HG02870 (cell line): Measurements from ENCODE around the gene FNDC3B.

Experiments used
- ATAC-seq: cut with Tn5 transposase; IDR thresholded peaks from one replicate; pipeline ENCODE4 v1.9.1; 2021; ENCODE audit warnings: mild to moderate bottlenecking, moderate library complexity; ENCODE audit not compliant: unreplicated experiment

FNDC3B gene

GRCh38 chr3:172375206-172375850 lies 335.9 kb downstream of the FNDC3B start:
- ATAC-seq: no peak

- ATAC-seq: no peak
Observed at GRCh38 chr3:172376402-172376801, 337.0 kb downstream of the FNDC3B start.

GRCh38 chr3:172376881-172377280 lies 337.5 kb downstream of the FNDC3B start:
- ATAC-seq: no peak

- ATAC-seq: no peak
Observed at GRCh38 chr3:172378439-172378838, 339.1 kb downstream of the FNDC3B start.

GRCh38 chr3:172379372-172379771 lies 340.0 kb downstream of the FNDC3B start:
- no peak for ATAC-seq

GRCh38 chr3:172380632-172381031 lies 341.3 kb downstream of the FNDC3B start:
- ATAC-seq: no peak

- ATAC-seq: no peak
Observed at GRCh38 chr3:172383306-172383796, 344.0 kb downstream of the FNDC3B start.

- ATAC-seq: no peak
Observed at GRCh38 chr3:172384836-172385235, 345.5 kb downstream of the FNDC3B start.

GRCh38 chr3:172387728-172388127 lies 348.4 kb downstream of the FNDC3B start:
- ATAC-seq: no peak

- no peak for ATAC-seq
Observed at GRCh38 chr3:172388412-172389078, 349.2 kb downstream of the FNDC3B start.

GRCh38 chr3:172390792-172391191 lies 351.4 kb downstream of the FNDC3B start:
- no peak for ATAC-seq

GRCh38 chr3:172391592-172392302 lies 352.4 kb downstream of the FNDC3B start:
- ATAC-seq: no peak

- no peak for ATAC-seq
Observed at GRCh38 chr3:172394692-172395091, 355.3 kb downstream of the FNDC3B start.

- no peak for ATAC-seq
Observed at GRCh38 chr3:172396400-172396799, 357.0 kb downstream of the FNDC3B start.

- ATAC-seq: no peak
Observed at GRCh38 chr3:172397716-172398405, 358.5 kb downstream of the FNDC3B start.

- ATAC-seq: no peak
Observed at GRCh38 chr3:172398484-172398883, 359.1 kb downstream of the FNDC3B start.

GRCh38 chr3:172402090-172402489 lies 362.7 kb downstream of the FNDC3B start:
- ATAC-seq: no peak

GRCh38 chr3:172402892-172403643 lies 363.7 kb downstream of the FNDC3B start:
- ATAC-seq: no peak

GRCh38 chr3:172404237-172404962 lies 365.0 kb downstream of the FNDC3B start:
- ATAC-seq: no peak

GRCh38 chr3:172405914-172406313 lies 366.5 kb downstream of the FNDC3B start:
- no peak for ATAC-seq
